Liver (tissue), 3 donors: ENCODE measurements around the gene ULBP1.

Source experiments
- EGR1 ChIP-seq, 2 donors: IDR thresholded peaks; 2 replicates each; pipeline ENCODE4 v1.6.1; 2016 to 2018; ENCODE audit warnings: antibody characterized with exemption in 2 of 2, low read depth in 2 of 2
- FOXA1 ChIP-seq: IDR thresholded peaks from 2 replicates; pipeline ENCODE4 v1.6.1; 2016; ENCODE audit warnings: antibody characterized with exemption
- FOXA2 ChIP-seq: IDR thresholded peaks from 2 replicates; pipeline ENCODE4 v1.6.1; 2016; ENCODE audit warnings: antibody characterized with exemption
- GABPA ChIP-seq, 2 donors: IDR thresholded peaks in 1 of 2; conservative IDR thresholded peaks in 1 of 2; 2 replicates each; pipeline ENCODE4 v1.6.1; 2016; ENCODE audit warnings: antibody characterized with exemption in 2 of 2, mild to moderate bottlenecking in 1 of 2, moderate library complexity in 1 of 2
- JUND ChIP-seq, 2 donors: IDR thresholded peaks; 2 replicates each; pipeline ENCODE4 v1.6.1; 2016; ENCODE audit warnings: antibody characterized with exemption in 2 of 2
- SP1 ChIP-seq: IDR thresholded peaks from 2 replicates; pipeline ENCODE4 v1.6.1; 2018; ENCODE audit warnings: antibody characterized with exemption, mild to moderate bottlenecking
- TAF1 ChIP-seq: conservative IDR thresholded peaks from 2 replicates; pipeline ENCODE4 v1.6.1; 2016; ENCODE audit warnings: antibody characterized with exemption, mild to moderate bottlenecking
- YY1 ChIP-seq: IDR thresholded peaks from 2 replicates; pipeline ENCODE4 v1.6.1; 2016; ENCODE audit warnings: antibody characterized with exemption, mild to moderate bottlenecking
- TF ChIP-seq, protein P1 (sequence below): fragments of 150-350 bp; IDR thresholded peaks from 2 replicates; pipeline ENCODE4 v1.5.1; 2017; ENCODE audit warnings: improper control_type of control experiment, low read depth, low read length; ENCODE audit not compliant: missing input control
- TF ChIP-seq, protein P2 (sequence below): IDR thresholded peaks from 2 replicates; pipeline ENCODE4 v1.6.1; 2016; ENCODE audit warnings: antibody characterized with exemption
- TF ChIP-seq, protein P3 (sequence below): IDR thresholded peaks from 2 replicates; pipeline ENCODE4 v1.6.1; 2016; ENCODE audit warnings: antibody characterized with exemption
- TF ChIP-seq, protein P4 (sequence below): IDR thresholded peaks from 2 replicates; pipeline ENCODE4 v1.6.1; 2016; ENCODE audit warnings: antibody characterized with exemption
- TF ChIP-seq, protein P5 (sequence below): IDR thresholded peaks from 2 replicates; pipeline ENCODE4 v1.6.1; 2016; ENCODE audit warnings: antibody characterized with exemption, mild to moderate bottlenecking
- donor health status: healthy.
- donor health status: healthy.

DNA sequence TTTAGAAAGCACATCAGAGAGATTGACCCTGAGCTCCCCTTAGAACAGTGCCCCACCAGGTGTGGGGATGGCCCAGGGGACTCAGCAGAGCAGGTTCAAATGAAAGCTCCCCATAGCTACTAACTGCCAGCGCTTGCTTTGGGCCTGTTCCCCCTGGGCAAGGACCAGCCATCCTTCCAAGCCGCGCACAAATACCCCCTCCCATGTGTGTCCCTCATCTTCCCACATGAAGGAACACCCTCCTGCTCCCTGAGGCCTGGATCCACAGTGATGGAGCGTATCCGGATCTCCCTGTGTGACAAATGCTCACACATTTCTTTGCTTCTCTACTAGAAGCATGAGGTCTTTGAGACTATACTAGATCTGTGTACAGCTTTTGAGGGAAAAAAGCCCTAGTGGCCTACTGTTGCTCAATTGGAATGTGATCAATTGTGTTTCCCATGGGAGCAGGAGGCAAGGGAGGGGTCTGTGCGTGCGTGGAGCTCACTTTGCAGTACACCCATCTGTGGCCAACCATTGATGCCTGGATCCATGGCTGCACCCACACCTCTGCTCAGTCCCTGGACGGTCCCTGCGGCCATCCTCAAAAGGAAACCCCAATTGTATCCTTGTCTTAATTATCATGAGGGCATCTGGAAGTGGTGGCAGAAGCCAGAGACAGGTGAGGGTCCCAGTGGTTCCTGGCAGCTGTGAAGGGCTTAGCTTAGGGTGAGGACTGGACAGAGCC, 39.4 kb upstream of the ULBP1 start:
- TF ChIP-seq, protein P1, sequence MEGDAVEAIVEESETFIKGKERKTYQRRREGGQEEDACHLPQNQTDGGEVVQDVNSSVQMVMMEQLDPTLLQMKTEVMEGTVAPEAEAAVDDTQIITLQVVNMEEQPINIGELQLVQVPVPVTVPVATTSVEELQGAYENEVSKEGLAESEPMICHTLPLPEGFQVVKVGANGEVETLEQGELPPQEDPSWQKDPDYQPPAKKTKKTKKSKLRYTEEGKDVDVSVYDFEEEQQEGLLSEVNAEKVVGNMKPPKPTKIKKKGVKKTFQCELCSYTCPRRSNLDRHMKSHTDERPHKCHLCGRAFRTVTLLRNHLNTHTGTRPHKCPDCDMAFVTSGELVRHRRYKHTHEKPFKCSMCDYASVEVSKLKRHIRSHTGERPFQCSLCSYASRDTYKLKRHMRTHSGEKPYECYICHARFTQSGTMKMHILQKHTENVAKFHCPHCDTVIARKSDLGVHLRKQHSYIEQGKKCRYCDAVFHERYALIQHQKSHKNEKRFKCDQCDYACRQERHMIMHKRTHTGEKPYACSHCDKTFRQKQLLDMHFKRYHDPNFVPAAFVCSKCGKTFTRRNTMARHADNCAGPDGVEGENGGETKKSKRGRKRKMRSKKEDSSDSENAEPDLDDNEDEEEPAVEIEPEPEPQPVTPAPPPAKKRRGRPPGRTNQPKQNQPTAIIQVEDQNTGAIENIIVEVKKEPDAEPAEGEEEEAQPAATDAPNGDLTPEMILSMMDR, result no peak
- TF ChIP-seq, protein P2, sequence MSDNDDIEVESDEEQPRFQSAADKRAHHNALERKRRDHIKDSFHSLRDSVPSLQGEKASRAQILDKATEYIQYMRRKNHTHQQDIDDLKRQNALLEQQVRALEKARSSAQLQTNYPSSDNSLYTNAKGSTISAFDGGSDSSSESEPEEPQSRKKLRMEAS, result no peak
- TF ChIP-seq, protein P3, sequence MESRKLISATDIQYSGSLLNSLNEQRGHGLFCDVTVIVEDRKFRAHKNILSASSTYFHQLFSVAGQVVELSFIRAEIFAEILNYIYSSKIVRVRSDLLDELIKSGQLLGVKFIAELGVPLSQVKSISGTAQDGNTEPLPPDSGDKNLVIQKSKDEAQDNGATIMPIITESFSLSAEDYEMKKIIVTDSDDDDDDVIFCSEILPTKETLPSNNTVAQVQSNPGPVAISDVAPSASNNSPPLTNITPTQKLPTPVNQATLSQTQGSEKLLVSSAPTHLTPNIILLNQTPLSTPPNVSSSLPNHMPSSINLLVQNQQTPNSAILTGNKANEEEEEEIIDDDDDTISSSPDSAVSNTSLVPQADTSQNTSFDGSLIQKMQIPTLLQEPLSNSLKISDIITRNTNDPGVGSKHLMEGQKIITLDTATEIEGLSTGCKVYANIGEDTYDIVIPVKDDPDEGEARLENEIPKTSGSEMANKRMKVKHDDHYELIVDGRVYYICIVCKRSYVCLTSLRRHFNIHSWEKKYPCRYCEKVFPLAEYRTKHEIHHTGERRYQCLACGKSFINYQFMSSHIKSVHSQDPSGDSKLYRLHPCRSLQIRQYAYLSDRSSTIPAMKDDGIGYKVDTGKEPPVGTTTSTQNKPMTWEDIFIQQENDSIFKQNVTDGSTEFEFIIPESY, result no peak
- TF ChIP-seq YY1, result no peak
- no peak for TF ChIP-seq JUND (IDR thresholded peaks at IDR 0.05)
- TF ChIP-seq, protein P4, sequence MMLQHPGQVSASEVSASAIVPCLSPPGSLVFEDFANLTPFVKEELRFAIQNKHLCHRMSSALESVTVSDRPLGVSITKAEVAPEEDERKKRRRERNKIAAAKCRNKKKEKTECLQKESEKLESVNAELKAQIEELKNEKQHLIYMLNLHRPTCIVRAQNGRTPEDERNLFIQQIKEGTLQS, result no peak
- TF ChIP-seq TAF1, result no peak
- no peak for TF ChIP-seq SP1
- TF ChIP-seq, protein P5, sequence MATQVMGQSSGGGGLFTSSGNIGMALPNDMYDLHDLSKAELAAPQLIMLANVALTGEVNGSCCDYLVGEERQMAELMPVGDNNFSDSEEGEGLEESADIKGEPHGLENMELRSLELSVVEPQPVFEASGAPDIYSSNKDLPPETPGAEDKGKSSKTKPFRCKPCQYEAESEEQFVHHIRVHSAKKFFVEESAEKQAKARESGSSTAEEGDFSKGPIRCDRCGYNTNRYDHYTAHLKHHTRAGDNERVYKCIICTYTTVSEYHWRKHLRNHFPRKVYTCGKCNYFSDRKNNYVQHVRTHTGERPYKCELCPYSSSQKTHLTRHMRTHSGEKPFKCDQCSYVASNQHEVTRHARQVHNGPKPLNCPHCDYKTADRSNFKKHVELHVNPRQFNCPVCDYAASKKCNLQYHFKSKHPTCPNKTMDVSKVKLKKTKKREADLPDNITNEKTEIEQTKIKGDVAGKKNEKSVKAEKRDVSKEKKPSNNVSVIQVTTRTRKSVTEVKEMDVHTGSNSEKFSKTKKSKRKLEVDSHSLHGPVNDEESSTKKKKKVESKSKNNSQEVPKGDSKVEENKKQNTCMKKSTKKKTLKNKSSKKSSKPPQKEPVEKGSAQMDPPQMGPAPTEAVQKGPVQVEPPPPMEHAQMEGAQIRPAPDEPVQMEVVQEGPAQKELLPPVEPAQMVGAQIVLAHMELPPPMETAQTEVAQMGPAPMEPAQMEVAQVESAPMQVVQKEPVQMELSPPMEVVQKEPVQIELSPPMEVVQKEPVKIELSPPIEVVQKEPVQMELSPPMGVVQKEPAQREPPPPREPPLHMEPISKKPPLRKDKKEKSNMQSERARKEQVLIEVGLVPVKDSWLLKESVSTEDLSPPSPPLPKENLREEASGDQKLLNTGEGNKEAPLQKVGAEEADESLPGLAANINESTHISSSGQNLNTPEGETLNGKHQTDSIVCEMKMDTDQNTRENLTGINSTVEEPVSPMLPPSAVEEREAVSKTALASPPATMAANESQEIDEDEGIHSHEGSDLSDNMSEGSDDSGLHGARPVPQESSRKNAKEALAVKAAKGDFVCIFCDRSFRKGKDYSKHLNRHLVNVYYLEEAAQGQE, result no peak
- TF ChIP-seq GABPA (IDR thresholded peaks at IDR 0.05 in 1 of 2, conservative IDR thresholded peaks at IDR 0.05 in 1 of 2), result no peak
- no peak for TF ChIP-seq EGR1 (IDR thresholded peaks at IDR 0.05; ENCODE audit: low read depth in 2 of 2)
- no peak for TF ChIP-seq FOXA1
- TF ChIP-seq FOXA2, result no peak
